Measurements from ENCODE around the gene AHNAK2.
"Not testable (repeated sequence)": the region's sequence is repeated elsewhere in the genome, so short reads cannot be mapped to it uniquely, and the experiment has no call there.

Gene AHNAK2

DNA sequence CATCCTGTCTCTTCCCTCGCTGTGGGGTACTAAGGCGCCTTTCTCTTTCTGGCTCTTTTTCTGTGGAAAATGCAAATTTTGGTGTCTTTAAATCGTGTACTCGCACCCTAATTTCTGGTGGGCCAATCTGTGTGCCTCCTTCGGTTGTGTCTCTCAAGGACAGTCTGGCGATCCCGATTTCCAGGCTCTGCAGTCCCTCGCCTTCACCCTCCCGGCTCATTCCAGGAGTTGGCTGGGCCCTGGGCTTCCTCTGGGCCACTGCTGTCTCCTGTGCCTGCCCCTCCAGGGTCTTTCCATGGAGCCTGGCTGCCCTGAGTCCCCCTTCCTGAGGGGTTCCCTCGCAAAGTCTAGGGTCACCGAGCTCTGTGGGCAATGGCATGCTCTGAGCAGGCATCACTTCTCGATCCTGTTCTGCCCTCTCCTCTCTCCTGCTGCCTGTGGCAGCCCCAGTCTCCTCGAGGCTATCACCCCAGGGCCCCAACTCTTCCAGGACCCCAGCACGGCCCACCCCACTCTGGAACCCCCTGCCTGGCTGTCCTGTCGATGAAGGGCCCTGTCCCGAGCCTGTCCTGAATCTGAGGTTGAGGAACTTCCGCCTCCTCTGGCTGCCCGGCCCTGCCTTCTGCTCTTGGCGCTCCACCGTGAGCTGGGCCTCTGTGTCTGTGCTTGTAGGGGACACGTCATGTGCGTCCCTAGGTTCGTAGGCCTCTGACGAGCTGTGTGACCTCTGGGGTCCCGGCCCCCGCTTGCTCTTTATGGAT is 24.1 kb downstream of the AHNAK2 start:
- no peak for DNase-seq (ENCODE audit: low spot score)

DNA sequence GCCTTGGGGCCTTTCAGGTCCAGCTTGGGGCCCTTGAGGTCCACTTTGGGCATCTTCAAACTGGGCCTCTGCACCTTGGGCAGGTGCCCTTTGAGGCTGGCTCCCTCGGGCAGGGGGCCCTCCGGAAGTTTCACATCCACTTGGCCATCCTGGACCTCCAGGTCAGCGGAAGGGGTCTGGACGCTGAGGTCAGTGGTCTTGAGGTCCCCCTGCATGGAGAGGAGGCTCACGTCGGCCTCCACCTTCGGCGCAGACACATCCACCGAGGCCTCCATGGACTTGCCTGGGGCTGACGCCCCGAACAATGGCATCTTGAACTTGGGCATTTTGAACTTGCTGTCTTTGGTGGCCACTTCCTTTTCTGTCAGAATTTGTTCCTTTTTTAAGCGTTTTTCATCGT is 25.1 kb downstream of the AHNAK2 start:
- DNase-seq (ENCODE audit: low spot score): no peak

DNA sequence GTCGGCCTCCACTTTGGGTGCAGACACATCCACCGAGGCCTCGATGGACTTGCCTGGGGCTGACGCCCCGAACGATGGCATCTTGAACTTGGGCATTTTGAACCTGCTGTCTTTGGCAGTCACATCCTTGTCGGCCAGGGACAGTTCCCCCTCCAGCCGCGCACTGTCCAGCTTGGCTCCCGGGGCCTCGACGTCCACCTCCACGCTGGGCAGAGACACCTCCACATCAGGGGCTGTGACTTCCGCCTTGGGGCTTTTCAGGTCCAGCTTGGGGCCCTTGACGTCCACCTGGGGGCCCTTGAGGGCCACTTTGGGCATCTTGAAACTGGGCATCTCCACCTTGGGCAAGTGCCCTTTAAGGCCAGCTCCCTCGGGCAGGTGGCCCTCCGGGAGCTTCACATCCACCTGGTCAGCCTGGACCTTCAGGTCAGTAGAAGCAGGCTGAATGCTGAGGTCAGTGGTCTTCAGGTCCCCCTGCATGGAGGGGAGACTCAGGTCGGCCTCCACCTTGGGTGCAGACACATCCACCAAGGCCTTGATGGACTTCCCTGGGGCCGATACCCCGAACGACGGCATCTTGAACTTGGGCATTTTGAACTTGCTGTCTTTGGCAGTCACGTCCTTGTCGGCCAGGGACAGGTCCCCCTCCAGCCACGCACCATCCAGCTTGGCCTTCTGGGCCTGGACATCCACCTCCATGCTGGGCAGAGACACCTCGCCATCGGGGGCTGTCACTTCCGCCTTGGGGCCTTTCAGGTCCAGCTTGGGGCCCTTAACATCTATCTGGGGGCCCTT is 26.1 kb downstream of the AHNAK2 start:
- not testable (repeated sequence) for DNase-seq (ENCODE audit: low spot score)

DNA sequence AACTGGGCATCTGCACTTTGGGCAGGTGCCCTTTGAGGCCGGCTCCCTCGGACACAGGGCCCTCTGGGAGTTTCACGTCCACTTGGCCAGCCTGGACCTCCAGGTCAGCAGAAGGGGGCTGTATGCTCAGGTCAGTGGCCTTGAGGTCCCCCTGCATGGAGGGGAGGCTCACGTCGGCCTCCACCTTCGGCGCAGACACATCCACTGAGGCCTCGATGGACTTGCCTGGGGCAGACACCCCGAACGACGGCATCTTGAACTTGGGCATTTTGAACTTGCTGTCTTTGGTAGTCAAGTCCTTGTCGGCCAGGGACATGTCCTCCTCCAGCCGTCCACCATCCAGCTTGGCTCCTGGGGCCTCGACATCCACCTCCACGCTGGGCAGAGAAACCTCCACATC is 27.5 kb downstream of the AHNAK2 start:
- not testable (repeated sequence) for DNase-seq (ENCODE audit: low spot score)

DNA sequence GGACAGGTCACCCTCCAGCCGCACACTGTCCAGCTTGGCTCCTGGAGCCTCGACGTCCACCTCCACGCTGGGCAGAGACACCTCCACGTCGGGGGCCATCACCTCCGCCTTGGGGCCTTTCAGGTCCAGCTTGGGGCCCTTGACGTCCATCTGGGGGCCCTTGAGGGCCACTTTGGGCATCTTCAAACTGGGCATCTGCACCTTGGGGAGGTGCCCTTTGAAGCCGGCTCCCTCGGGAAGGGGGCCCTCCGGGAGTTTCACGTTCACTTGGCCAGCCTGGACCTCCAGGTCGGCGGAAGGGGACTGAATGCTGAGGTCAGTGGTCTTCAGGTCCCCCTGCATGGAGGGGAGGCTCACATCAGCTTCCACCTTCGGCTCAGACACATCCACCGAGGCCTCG is 28.2 kb downstream of the AHNAK2 start:
- no peak for DNase-seq (ENCODE audit: low spot score)

DNA sequence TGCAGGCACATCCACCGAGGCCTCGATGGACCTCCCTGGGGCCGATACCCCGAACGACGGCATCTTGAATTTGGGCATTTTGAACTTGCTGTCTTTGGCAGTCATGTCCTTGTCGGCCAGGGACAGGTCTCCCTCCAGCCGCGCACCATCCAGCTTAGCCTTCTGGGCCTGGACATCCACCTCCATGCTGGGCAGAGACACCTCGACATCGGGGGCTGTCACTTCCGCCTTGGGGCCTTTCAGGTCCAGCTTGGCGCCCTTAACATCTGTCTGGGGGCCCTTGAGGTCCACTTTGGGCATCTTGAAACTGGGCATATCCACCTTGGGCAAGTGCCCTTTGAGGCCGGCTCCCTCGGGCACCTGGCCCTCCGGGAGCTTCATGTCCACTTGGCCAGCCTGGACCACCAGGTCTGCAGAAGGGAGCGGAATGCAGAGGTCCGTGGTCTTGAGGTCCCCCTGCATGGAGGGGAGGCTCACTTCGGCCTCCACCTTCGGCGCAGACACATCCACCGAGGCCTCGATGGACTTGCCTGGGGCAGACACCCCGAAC is 28.7 kb downstream of the AHNAK2 start:
- not testable (repeated sequence) for DNase-seq (ENCODE audit: low spot score)

DNA sequence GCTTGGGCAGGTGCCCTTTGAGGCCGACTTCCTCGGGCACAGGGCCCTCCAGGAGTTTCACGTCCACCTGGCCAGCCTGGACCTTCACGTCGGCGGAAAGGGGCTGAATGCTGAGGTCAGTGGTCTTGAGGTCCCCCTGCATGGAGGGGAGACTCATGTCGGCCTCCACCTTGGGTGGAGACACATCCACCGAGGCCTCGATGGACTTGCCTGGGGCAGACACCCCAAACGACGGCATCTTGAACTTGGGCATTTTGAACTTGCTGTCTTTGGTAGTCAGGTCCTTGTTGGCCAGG is 29.5 kb downstream of the AHNAK2 start:
- no peak for DNase-seq (ENCODE audit: low spot score)

DNA sequence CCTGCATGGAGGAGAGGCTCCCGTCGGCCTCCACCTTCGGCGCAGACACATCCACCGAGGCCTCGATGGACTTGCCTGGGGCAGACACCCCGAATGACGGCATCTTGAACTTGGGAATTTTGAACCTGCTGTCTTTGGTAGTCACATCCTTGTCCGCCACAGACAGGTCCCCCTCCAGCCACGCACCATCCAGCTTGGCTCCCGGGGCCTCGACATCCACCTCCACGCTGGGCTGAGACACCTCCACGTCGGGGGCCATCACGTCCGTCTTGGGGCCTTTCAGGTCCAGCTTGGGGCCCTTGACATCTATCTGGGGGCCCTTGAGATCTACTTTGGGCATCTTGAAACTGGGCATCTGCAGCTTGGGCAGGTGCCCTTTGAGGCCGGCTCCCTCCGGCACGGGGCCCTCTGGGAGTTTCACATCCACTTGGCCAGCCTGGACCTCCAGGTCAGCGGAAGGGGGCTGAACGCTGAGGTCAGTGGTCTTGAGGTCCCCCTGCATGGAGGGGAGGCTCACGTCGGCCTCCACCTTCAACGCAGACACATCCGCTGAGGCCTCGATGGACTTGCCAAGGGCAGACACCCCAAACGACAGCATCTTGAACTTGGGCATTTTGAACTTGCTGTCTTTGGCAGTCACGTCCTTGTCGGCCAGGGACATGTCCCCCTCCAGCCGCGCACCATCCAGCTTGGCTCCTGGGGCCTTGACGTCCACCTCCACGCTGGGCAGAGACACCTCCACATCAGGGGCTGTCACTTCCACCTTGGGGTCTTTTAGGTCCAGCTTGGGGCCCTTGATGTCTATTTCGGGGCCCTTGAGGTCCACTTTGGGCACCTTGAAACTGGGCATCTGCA is 30.1 kb downstream of the AHNAK2 start:
- DNase-seq (ENCODE audit: low spot score): not testable (repeated sequence)

DNA sequence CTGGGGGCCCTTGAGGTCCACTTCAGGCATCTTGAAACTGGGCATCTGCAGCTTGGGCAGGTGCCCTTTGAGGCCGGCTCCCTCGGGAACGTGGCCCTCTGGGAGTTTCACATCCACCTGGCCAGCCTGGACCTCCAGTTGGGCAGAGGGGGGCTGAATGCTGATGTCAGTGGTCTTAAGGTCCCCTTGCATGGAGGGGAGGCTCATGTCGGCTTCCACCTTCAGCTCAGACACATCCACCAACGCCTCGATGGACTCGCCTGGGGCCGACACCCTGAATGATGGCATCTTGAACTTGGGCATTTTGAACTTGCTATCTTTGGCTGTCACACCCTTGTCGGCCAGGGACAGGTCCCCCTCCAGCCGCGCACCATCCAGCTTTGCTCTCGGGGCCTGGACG is 31.0 kb downstream of the AHNAK2 start:
- not testable (repeated sequence) for DNase-seq (ENCODE audit: low spot score)

DNA sequence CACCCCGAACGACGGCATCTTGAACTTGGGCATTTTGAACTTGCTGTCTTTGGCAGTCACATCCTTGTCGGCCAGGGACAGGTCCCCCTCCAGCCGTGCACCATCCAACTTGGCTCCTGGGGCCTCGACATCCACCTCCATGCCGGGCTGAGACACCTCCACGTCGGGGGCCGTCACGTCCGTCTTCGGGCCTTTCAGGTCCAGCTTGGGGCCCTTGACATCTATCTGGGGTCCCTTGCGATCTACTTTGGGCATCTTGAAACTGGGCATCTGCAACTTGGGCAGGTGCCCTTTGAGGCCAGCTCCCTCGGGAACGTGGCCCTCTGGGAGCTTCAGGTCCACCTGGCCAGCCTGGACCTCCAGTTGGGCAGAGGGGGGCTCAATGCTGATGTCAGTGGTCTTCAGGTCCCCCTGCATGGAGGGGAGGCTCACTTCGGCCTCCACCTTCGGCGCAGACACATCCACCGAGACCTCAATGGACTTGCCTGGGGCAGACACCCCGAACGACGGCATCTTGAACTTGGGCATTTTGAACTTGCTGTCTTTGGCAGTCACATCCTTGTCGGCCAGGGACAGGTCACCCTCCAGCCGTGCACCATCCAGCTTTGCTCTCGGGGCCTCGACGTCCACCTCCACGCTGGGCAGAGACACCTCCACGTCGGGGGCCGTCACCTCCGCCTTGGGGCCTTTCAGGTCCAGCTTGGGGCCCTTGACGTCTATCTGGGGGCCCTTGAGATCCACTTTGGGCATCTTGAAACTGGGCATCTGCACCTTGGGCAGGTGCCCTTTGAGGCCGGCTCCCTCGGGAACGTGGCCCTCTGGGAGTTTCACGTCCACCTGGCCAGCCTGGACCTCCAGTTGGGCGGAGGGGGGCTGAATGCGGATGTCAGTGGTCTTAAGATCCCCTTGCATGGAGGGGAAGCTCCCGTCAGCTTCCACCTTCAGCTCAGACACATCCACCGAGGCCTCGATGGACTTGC is 31.9 kb downstream of the AHNAK2 start:
- DNase-seq (ENCODE audit: low spot score): not testable (repeated sequence)

DNA sequence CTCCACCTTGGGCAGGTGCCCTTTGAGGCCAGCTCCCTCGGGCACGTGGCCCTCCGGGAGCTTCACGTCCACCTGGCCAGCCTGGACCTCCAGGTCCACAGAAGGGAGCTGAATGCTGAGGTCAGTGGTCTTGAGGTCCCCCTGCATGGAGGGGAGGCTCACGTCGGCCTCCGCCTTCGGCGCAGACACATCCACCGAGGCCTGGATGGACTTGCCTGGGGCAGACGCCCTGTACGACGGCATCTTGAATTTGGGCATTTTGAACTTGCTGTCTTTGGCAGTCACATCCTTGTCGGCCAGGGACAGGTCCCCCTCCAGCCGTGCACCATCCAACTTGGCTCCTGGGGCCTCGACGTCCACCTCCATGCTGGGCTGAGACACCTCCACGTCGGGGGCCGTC is 32.9 kb downstream of the AHNAK2 start:
- not testable (repeated sequence) for DNase-seq (ENCODE audit: low spot score)

DNA sequence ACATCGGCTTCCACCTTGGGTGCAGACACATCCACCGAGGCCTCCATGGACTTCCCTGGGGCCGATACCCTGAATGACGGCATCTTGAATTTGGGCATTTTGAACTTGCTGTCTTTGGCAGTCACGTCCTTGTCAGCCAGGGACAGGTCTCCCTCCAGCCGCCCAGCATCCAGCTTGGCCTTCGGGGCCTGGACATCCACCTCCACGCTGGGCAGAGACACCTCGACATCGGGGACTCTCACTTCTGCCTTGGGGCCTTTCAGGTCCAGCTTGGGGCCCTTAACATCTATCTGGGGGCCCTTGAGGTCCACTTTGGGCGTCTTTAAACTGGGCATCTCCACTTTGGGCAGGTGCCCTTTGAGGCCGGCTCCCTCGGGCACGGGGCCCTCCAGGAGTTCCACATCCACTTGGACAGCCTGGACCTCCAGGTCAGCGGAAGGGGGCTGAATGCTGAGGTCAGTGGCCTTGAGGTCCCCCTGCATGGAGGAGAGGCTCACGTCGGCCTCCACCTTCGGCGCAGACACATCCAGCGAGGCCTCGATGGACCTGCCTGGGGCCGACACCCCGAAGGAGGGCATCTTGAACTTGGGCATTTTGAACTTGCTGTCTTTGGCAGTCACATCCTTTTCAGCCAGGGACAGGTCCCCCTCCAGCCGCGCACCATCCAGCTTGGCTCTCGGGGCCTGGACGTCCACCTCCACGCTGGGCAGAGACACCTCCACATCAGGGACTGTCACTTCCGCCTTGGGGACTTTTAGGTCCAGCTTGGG is 33.6 kb downstream of the AHNAK2 start:
- DNase-seq (ENCODE audit: low spot score): not testable (repeated sequence)

DNA sequence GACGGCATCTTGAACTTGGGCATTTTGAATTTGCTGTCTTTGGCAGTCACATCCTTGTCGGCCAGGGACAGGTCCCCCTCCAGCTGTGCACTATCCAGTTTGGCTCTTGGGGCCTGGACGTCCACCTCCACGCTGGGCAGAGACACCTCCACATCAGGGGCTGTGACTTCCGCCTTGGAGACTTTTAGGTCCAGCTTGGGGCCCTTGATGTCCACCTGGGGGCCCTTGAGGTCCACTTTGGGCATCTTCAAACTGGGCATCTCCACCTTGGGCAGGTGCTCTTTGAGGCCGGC is 34.2 kb downstream of the AHNAK2 start:
- DNase-seq (ENCODE audit: low spot score): not testable (repeated sequence)

DNA sequence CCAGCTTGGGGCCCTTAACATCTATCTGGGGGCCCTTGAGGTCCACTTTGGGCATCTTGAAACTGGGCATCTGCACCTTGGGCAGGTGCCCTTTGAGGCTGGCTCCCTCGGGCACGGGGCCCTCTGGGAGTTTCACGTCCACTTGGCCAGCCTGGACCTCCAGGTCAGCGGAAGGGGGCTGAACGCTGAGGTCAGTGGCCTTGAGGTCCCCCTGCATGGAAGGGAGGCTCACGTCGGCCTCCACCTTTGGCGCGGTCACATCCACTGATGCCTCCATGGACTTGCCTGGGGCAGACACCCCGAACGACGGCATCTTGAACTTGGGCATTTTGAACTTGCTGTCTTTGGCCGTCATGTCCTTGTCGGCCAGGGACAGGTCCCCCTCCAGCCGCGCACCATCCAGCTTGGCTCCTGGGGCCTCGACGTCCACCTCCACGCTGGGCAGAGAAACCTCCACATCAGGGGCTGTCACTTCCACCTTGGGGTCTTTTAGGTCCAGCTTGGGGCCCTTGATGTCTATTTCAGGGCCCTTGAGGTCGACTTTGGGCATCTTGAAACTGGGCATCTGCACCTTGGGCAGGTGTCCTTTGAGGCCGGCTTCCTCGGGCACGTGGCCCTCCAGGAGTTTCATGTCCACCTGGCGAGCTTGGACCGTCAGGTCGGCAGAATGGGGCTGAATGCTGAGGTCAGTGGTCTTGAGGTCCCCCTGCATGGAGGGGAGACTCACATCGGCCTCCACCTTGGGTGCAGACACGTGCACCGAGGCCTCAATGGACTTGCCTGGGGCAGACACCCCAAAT is 34.8 kb downstream of the AHNAK2 start:
- not testable (repeated sequence) for DNase-seq (ENCODE audit: low spot score)

DNA sequence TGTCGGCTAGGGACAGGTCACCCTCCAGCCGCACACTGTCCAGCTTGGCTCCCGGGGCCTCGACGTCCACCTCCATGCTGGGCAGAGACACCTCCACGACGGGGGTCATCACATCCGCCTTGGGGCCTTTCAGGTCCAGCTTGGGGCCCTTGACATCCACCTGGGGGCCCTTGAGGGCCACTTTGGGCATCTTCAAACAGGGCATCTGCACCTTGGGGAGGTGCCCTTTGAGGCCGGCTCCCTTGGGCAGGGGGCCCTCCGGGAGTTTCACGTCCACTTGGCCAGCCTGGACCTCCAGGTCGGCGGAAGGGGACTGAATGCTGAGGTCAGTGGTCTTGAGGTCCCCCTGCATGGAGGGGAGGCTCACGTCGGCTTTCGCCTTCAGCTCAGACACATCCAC is 35.6 kb downstream of the AHNAK2 start:
- DNase-seq (ENCODE audit: low spot score): no peak

DNA sequence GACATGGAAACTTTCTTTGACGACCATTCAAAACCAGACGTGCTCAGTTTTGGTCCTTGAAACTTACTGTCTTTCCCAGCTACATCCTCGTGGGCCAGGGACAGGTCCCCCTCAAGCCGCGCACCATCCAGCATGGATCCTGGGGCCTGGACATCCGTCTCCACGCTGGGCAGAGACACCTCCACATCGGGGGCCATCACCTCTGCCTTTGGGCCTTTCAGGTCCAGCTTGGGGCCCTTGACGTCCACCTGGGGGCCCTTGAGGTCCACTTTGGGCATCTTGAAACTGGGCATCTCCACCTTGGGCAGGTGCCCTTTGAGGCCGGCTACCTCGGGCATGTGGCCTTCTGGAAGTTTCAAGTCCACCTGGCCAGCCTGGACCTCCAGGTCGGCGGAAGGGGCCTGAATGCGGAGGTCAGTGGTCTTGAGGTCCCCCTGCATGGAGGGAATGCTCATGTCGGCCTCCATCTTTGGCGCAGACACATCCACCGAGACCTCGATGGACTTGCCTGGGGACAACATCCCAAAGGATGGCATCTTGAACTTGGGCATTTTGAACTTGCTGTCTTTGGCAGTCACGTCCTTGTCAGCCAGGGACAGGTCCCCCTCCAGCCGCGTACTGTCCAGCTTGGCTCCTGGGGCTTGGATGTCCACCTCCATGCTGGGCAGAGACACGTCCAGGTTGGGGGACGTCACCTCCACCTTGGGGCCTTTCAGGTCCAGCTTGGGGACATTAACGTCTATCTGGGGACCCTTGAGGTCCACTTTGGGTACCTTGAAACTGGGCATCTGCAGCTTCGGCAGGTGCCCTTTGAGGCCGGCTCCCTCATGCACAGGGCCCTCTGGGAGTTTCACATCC is 36.4 kb downstream of the AHNAK2 start:
- no peak for DNase-seq (ENCODE audit: low spot score)

DNA sequence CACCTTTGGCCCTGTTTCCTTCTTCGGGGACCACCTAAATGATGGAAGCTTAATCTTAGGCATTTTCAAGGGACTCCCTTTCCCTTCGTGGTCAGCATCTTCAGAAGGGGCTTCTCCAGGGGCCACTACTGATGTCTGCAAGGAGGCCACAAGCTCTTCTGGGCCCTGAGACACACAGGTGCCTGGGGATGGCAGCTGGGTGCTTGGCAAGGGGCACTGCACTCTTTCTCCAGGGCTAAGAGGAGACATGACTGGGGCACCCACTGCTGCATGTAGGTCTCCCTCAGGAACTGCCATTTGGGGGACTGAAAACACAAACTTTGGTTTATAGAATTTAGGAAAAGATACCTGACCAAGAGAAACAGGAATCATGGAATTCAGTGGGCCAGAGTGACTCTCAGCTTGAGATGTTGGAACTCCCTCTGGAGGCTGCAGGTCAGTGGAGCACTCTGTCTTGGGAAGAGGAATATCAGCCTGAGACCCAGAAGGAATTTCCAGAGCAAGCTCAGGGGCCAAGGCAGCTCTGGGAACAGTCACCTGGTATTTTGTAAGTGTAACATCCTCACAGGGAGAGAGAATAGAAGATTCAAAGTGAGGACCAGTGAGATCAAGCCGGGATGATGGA is 37.5 kb downstream of the AHNAK2 start:
- DNase-seq (ENCODE audit: low spot score): no peak

DNA sequence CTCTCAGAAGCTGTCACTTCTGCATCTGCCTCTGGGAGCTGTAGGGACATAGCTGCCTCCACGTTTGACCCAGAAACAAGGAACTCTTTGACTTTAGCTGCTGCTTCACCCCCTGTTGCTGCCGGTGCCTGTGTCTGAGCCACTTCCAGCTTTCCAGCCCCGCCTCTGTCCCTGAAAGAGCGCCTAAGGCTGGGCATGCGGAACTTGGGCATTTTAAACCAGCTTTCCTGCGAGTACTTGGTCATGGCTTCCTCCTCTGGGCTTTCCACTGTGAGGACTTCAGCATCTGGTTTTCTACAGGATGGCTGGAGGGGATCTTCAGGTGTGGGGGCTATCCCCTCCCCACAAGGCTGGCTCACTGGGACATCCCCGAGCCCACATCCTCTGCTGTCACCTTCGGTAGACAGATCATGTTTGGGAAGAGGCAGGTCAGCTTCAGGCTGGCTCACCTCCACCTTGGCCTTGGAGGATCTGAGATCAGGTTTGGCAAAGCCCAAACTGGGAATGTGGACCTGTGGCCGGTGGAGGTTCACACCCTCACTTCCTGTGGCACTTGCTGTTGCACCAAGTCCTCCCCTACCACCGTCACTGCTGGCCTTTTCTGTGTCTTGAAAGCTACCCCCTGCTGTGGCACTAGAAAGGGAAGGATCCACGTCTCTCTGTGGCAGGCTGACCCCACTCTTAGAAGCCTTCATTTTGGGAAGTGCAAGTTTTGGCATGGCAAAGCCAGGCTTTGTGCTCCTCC is 38.3 kb downstream of the AHNAK2 start:
- DNase-seq (ENCODE audit: low spot score): no peak
